WTC11 (cell line): ENCODE data around the gene KIT. TPM values are rescaled to one million over a fixed set of nuclear protein-coding genes. Genes with fewer than 3 reads are reported as not detected.

Source experiments
- ATAC-seq: fragments of 200-7000 bp; cut with Tn5 transposase; 2 replicates; pipeline ENCODE4 v1.10.0; 2021; ENCODE audit warnings: mild to moderate bottlenecking, moderate library complexity
- CTCF ChIA-PET: fragments of 300-600 bp; sonication (Branson Sonifier 250); formaldehyde crosslinking; loops from one replicate; lab custom pipeline; 2021; ENCODE audit warnings: antibody characterized with exemption; lab: Charles Lee
- POLR2A ChIA-PET: fragments of 350-600 bp; sonication (Branson Sonifier 250); formaldehyde crosslinking; loops from one replicate; lab custom pipeline; 2021; ENCODE audit warnings: antibody characterized with exemption; lab: Charles Lee
- DNase-seq: peaks from one replicate; pipeline ENCODE4 v3.0.0; 2021; ENCODE audit warnings: low spot score
- H3K27ac Mint-ChIP-seq: 2 replicates; pipeline ENCODE4 v1.8.0; 2021; ENCODE audit warnings: mixed read lengths
- H3K27me3 Mint-ChIP-seq: 2 replicates; pipeline ENCODE4 v1.8.0; 2021; ENCODE audit warnings: low read depth, mild to moderate bottlenecking, moderate library complexity, mixed read lengths
- H3K36me3 Mint-ChIP-seq: 2 replicates; pipeline ENCODE4 v1.8.0; 2021; ENCODE audit warnings: mixed read lengths
- H3K4me1 Mint-ChIP-seq: 2 replicates; pipeline ENCODE4 v1.8.0; 2022; ENCODE audit warnings: mixed read lengths
- H3K4me3 Mint-ChIP-seq: 2 replicates; pipeline ENCODE4 v1.8.0; 2021; ENCODE audit warnings: mild to moderate bottlenecking, moderate library complexity, mixed read lengths
- H3K9me3 Mint-ChIP-seq: 2 replicates; pipeline ENCODE4 v1.8.0; 2021; ENCODE audit warnings: mixed read lengths
- ARID4B ChIP-seq: sonication (generic); formaldehyde crosslinking; IDR thresholded peaks from 2 replicates; pipeline ENCODE4 v1.8.0; 2023; ENCODE audit warnings: missing genetic modification reagents, mild to moderate bottlenecking, borderline replicate concordance
- FOXP1 ChIP-seq: sonication (generic); formaldehyde crosslinking; IDR thresholded peaks from 2 replicates; pipeline ENCODE4 v1.8.0; 2022; ENCODE audit warnings: missing genetic modification reagents, mild to moderate bottlenecking, moderate library complexity, borderline replicate concordance
- HMGXB4 ChIP-seq: sonication (generic); formaldehyde crosslinking; IDR thresholded peaks from 2 replicates; pipeline ENCODE4 v1.8.1; 2023; ENCODE audit warnings: mild to moderate bottlenecking, moderate library complexity, missing genetic modification reagents
- JAZF1 ChIP-seq: fragments of 250-450 bp; sonication (Bioruptor Pico); IDR thresholded peaks from 2 replicates; pipeline ENCODE4 v1.9.0; 2021; ENCODE audit warnings: moderate library complexity, mild to moderate bottlenecking, inconsistent platforms
- MLX ChIP-seq: sonication (generic); formaldehyde crosslinking; IDR thresholded peaks from 2 replicates; pipeline ENCODE4 v1.8.1; 2023; ENCODE audit warnings: mild to moderate bottlenecking, missing genetic modification reagents, moderate library complexity
- NR2C2 ChIP-seq: sonication (generic); formaldehyde crosslinking; IDR thresholded peaks from 2 replicates; pipeline ENCODE4 v1.8.0; 2022; ENCODE audit warnings: mild to moderate bottlenecking, missing genetic modification reagents
- PRRX2 ChIP-seq: fragments of 250-450 bp; sonication (Bioruptor Pico); IDR thresholded peaks from 2 replicates; pipeline ENCODE4 v1.8.0; 2021; ENCODE audit warnings: mild to moderate bottlenecking
- TEAD1 ChIP-seq: sonication (generic); formaldehyde crosslinking; IDR thresholded peaks from 2 replicates; pipeline ENCODE4 v1.8.0; 2022; ENCODE audit warnings: mild to moderate bottlenecking, missing genetic modification reagents
- USF1 ChIP-seq: sonication (generic); formaldehyde crosslinking; IDR thresholded peaks from 2 replicates; pipeline ENCODE4 v1.8.0; 2022; ENCODE audit warnings: mild to moderate bottlenecking, missing genetic modification reagents
- ZBTB43 ChIP-seq: sonication (generic); formaldehyde crosslinking; IDR thresholded peaks from 2 replicates; pipeline ENCODE4 v1.8.1; 2023; ENCODE audit warnings: mild to moderate bottlenecking, missing genetic modification reagents
- ZNF219 ChIP-seq: sonication (generic); formaldehyde crosslinking; IDR thresholded peaks from 2 replicates; pipeline ENCODE4 v1.8.0; 2023; ENCODE audit warnings: missing genetic modification reagents, mild to moderate bottlenecking, borderline replicate concordance
- ZNF232 ChIP-seq: sonication (generic); formaldehyde crosslinking; IDR thresholded peaks from 2 replicates; pipeline ENCODE4 v1.8.0; 2022; ENCODE audit warnings: mild to moderate bottlenecking, missing genetic modification reagents
- ZNF263 ChIP-seq: sonication (generic); formaldehyde crosslinking; IDR thresholded peaks from 2 replicates; pipeline ENCODE4 v1.8.1; 2022; ENCODE audit warnings: low read depth, mild to moderate bottlenecking, moderate library complexity, missing genetic modification reagents
- ZNF425 ChIP-seq: fragments of 250-450 bp; sonication (Bioruptor Pico); conservative IDR thresholded peaks from 2 replicates; pipeline ENCODE4 v1.9.0; 2021; ENCODE audit warnings: mild to moderate bottlenecking
- ZNF512 ChIP-seq: sonication (generic); formaldehyde crosslinking; IDR thresholded peaks from 2 replicates; pipeline ENCODE4 v1.8.1; 2022; ENCODE audit warnings: missing genetic modification reagents, borderline replicate concordance
- ZSCAN18 ChIP-seq: fragments of 250-450 bp; sonication (Bioruptor Pico); IDR thresholded peaks from 2 replicates; pipeline ENCODE4 v2.1.2; 2022; ENCODE audit warnings: mild to moderate bottlenecking, moderate library complexity
- total RNA-seq: library from RNA; stranded (reverse); gene quantifications from 3 replicates; pipeline ENCODE4 v1.2.3, GENCODE V29; 2021
- TF ChIP-seq, protein P1 (sequence below): sonication (generic); formaldehyde crosslinking; IDR thresholded peaks from 2 replicates; pipeline ENCODE4 v1.8.1; 2023; ENCODE audit warnings: mild to moderate bottlenecking, missing genetic modification reagents

KIT gene
- total RNA-seq, 1 experiment from 2014 or later = 23.3 TPM

GRCh38 chr4:54625391-54625790 lies 32.4 kb upstream of the KIT start:
- Mint-ChIP-seq H3K9me3 (no peaks in the 10 kb centered on the region), H3K27me3 (no peaks in the 10 kb centered on the region), H3K36me3 (no peaks in the 10 kb centered on the region), H3K4me3 (no peak overlapping the region), H3K4me1 (peaks cover 15% of the 10 kb centered on the region), H3K27ac (no peak overlapping the region)
- DNase-seq (no peak), ATAC-seq (no peak)
- TF ChIP-seq MLX (CRISPR knock-in tag) (no peak), NR2C2 (CRISPR knock-in tag) (no peak), JAZF1 (CRISPR knock-in tag) (no peak), USF1 (CRISPR knock-in tag) (no peak), PRRX2 (CRISPR knock-in tag) (no peak), ZBTB43 (CRISPR knock-in tag) (no peak), ZSCAN18 (CRISPR knock-in tag) (no peak), TEAD1 (CRISPR knock-in tag) (no peak), ZNF232 (CRISPR knock-in tag) (no peak), HMGXB4 (no peak), ZNF219 (CRISPR knock-in tag) (no peak), ZNF263 (CRISPR knock-in tag) (no peak), ARID4B (no peak), ZNF512 (CRISPR knock-in tag) (no peak), FOXP1 (CRISPR knock-in tag) (no peak), ZNF425 (CRISPR knock-in tag) (no peak)
- TF ChIP-seq, protein P1, sequence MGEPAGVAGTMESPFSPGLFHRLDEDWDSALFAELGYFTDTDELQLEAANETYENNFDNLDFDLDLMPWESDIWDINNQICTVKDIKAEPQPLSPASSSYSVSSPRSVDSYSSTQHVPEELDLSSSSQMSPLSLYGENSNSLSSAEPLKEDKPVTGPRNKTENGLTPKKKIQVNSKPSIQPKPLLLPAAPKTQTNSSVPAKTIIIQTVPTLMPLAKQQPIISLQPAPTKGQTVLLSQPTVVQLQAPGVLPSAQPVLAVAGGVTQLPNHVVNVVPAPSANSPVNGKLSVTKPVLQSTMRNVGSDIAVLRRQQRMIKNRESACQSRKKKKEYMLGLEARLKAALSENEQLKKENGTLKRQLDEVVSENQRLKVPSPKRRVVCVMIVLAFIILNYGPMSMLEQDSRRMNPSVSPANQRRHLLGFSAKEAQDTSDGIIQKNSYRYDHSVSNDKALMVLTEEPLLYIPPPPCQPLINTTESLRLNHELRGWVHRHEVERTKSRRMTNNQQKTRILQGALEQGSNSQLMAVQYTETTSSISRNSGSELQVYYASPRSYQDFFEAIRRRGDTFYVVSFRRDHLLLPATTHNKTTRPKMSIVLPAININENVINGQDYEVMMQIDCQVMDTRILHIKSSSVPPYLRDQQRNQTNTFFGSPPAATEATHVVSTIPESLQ (CRISPR knock-in tag) = no peak
- ChIA-PET POLR2A (no interaction called here), CTCF (no interaction called here)
